ENCODE data around the gene EWSR1. TPM values are rescaled to one million over a fixed set of nuclear protein-coding genes. Genes with fewer than 3 reads are reported as not detected.

EWSR1 gene
- total and polyA plus RNA-seq, 2 donors (not counting 3 experiments of a cell fraction or from before 2014, with no cell fraction given), result 305 to 588 TPM

GRCh38 chr22:29334148-29334547 lies 66.1 kb downstream of the EWSR1 start:
- H3K79me2 ChIP-seq (ENCODE audit: control insufficient read depth, insufficient read depth, low read length), result no peaks in the 10 kb centered on the region
- FAIRE-seq, result no peak
- peaks cover 7 to 64% of the 10 kb centered on the region in 2 experiments for H3K36me3 ChIP-seq (ENCODE audit: control insufficient read depth in 2 of 2, extremely low read depth in 1 of 2, insufficient read depth in 2 of 2, low read length in 2 of 2)
- no peaks in the 10 kb centered on the region for H3K27me3 ChIP-seq (ENCODE audit: control insufficient read depth in 2 of 2, insufficient read depth in 2 of 2, low read length in 2 of 2)
- no TSS peak for BruUV-seq (replicated peaks)
- H3K9me1 ChIP-seq (replicated peaks; ENCODE audit: control insufficient read depth, extremely low read depth, insufficient read depth, low read length), result no peaks in the 10 kb centered on the region
- dilution Hi-C loops (cut with MboI; ENCODE audit: extremely low pct_ligation_motif_present, low sequenced_read_pairs), result no loop called here
- no peak overlapping the region for H3K4me3 ChIP-seq (replicated peaks in 1 of 3; ENCODE audit: insufficient read depth in 1 of 3, low read depth in 1 of 3, low read length in 3 of 3)
- H3K9ac ChIP-seq (replicated peaks; ENCODE audit: extremely low read depth, insufficient read depth, low read length), result no peak overlapping the region
- H4K20me1 ChIP-seq (replicated peaks; ENCODE audit: control insufficient read depth, extremely low read depth, insufficient read depth, low read length), result no peaks in the 10 kb centered on the region
- H3K27ac ChIP-seq (ENCODE audit: insufficient read depth, low read depth, low read length), result no peak overlapping the region
- H3K4me2 ChIP-seq (ENCODE audit: insufficient read depth, low read length), result no peak overlapping the region
- CTCF ChIA-PET, result interaction anchor here (1.2 to 1.7 kb wide), 2 partner anchors 13 to 25 kb away, joined by 3 to 4 read pairs; no protein-coding TSS in a partner anchor
- no peak overlapping the region for H2AFZ ChIP-seq (ENCODE audit: low read depth, low read length)
- TF ChIP-seq GATA2 (IDR thresholded peaks at IDR 0.05; ENCODE audit: insufficient read depth, insufficient read length, low read depth, low read length) (no peak), POLR2AphosphoS5 (IDR thresholded peaks at IDR 0.05; ENCODE audit: insufficient read depth, low read depth, low read length) (no peak), CTCF (IDR thresholded peaks at IDR 0.05; ENCODE audit: extremely low read depth in 1 of 2, insufficient read depth in 1 of 2, low read depth in 1 of 2, low read length in 2 of 2) (no peak), MAX (IDR thresholded peaks at IDR 0.05; ENCODE audit: insufficient read depth, insufficient read length) (no peak), JUN (IDR thresholded peaks at IDR 0.05; ENCODE audit: borderline replicate concordance, insufficient read depth, insufficient read length, low read depth) (no peak)
- peaks cover 10% of the 10 kb centered on the region for H3K4me1 ChIP-seq (ENCODE audit: control insufficient read depth, extremely low read depth, insufficient read depth, low read length)
- H3K9me3 ChIP-seq (replicated peaks; ENCODE audit: control insufficient read depth, insufficient read depth, low read length), result no peaks in the 10 kb centered on the region
- intact Hi-C loops (cut with micrococcal nuclease), result no loop called here
- POLR2A ChIA-PET, result no interaction called here
- no peak for DNase-seq (ENCODE audit: low read depth, low spot score)

All from endothelial cell of umbilical vein (primary cell).